ENCODE measurements around the gene PRRG2. TPM values are rescaled to one million over a fixed set of nuclear protein-coding genes. Genes with fewer than 3 reads are reported as not detected.

Gene PRRG2
- total and polyA plus RNA-seq, 5 experiments from 2014 or later, result 0.28 to 2.4 (median 0.34) TPM

- Mint-ChIP-seq H3K9me3 (no peaks in the 10 kb centered on the region), H3K4me3 (peak overlapping the region; percentile 88 to 99 (median 93)), H3K27ac (peak overlapping the region; percentile 88 to 99 (median 97)), H3K4me1 (peaks cover 43 to 87% (median 78%) of the 10 kb centered on the region in 4 donors), H3K27me3 (no peaks in the 10 kb centered on the region), H3K36me3 (peaks cover 33 to 43% (median 34%) of the 10 kb centered on the region in 3 donors)
- DNase-seq (peak in 5 of 10 donors; percentile 33 to 68 (median 54)), ATAC-seq (peak; percentile 6 to 12)
- POLR2A ChIA-PET, result interaction anchor here (0.6 to 21.7 kb wide), 13 partner anchors 6 to 1230 kb away, joined by 3 to 757 read pairs (median 6); partner anchors contain the start of genes FLT3LG, PRR12 and RCN3
Measured at GRCh38 chr19:49558591-49558990, 22.5 kb upstream of the PRRG2 start.

- Mint-ChIP-seq H3K27me3 (no peaks in the 10 kb centered on the region), H3K9me3 (no peaks in the 10 kb centered on the region), H3K27ac (peak overlapping the region; percentile 88 to 99 (median 97)), H3K36me3 (peaks cover 33 to 42% (median 34%) of the 10 kb centered on the region in 3 donors), H3K4me1 (peaks cover 44 to 85% (median 77%) of the 10 kb centered on the region in 4 donors), H3K4me3 (peak overlapping the region; percentile 88 to 99 (median 93))
- DNase-seq (no peak), ATAC-seq (no peak)
- POLR2A ChIA-PET, result interaction anchor here (0.6 to 21.7 kb wide), 14 partner anchors 7 to 1231 kb away, joined by 3 to 757 read pairs (median 5); partner anchors contain the start of genes ALDH16A1, NOSIP, PRR12 and RCN3
Measured at GRCh38 chr19:49559443-49559842, 21.7 kb upstream of the PRRG2 start.

GRCh38 chr19:49559928-49560327 lies 21.2 kb upstream of the PRRG2 start:
- POLR2A ChIA-PET, result interaction anchor here (0.6 to 21.7 kb wide), 11 partner anchors 7 to 159 kb away, joined by 3 to 757 read pairs (median 6); partner anchors contain the start of genes ALDH16A1, NOSIP, PRR12 and RCN3

GRCh38 chr19:49560358-49560900 lies 20.7 kb upstream of the PRRG2 start:
- Mint-ChIP-seq H3K4me1 (peaks cover 45 to 84% (median 77%) of the 10 kb centered on the region in 4 donors), H3K36me3 (peaks cover 25 to 33% (median 29%) of the 10 kb centered on the region in 3 donors), H3K9me3 (no peaks in the 10 kb centered on the region), H3K4me3 (peak overlapping the region; percentile 88 to 99 (median 93)), H3K27me3 (no peaks in the 10 kb centered on the region), H3K27ac (peak overlapping the region; percentile 88 to 99 (median 97))
- peak; percentile 6 to 18 for ATAC-seq
- peak in 7 of 10 donors; percentile 35 to 72 (median 47) for DNase-seq
- POLR2A ChIA-PET, result interaction anchor here (0.6 to 21.7 kb wide), 14 partner anchors 6 to 262 kb away, joined by 3 to 757 read pairs (median 6); partner anchors contain the start of genes ALDH16A1, NOSIP, PRR12 and RCN3

More at GRCh38 chr19:49559928-49560327, 21.2 kb upstream of the PRRG2 start:
- peak overlapping the region; percentile 88 to 99 (median 97) for H3K27ac Mint-ChIP-seq
- H3K36me3 Mint-ChIP-seq, result peaks cover 29 to 38% (median 29%) of the 10 kb centered on the region in 3 donors
- H3K4me3 Mint-ChIP-seq, result peak overlapping the region; percentile 88 to 99 (median 93)
- DNase-seq (peak in 2 of 10 donors; percentile 15 to 26), ATAC-seq (no peak)
- H3K27me3 Mint-ChIP-seq, result no peaks in the 10 kb centered on the region
- peaks cover 44 to 85% (median 77%) of the 10 kb centered on the region in 4 donors for H3K4me1 Mint-ChIP-seq
- no peaks in the 10 kb centered on the region for H3K9me3 Mint-ChIP-seq

- Mint-ChIP-seq H3K27me3 (peaks cover 0 to 2% (median 0%) of the 10 kb centered on the region in 5 donors), H3K9me3 (no peaks in the 10 kb centered on the region), H3K36me3 (peaks cover 3 to 12% (median 3%) of the 10 kb centered on the region in 3 donors), H3K4me3 (peak overlapping the region; percentile 49 to 99 (median 64)), H3K4me1 (peaks cover 38 to 90% (median 85%) of the 10 kb centered on the region in 4 donors), H3K27ac (peak overlapping the region; percentile 84 to 99 (median 95))
- DNase-seq (peak in 1 of 10 donors; percentile 34), ATAC-seq (peak in 1 of 2 donors; percentile 20)
- POLR2A ChIA-PET, result interaction anchor here (0.5 to 21.7 kb wide), 8 partner anchors 10 to 336 kb away, joined by 3 to 757 read pairs (median 4); no protein-coding TSS in a partner anchor
Measured at GRCh38 chr19:49564616-49565045, 16.5 kb upstream of the PRRG2 start.

GRCh38 chr19:49565261-49565660 lies 15.9 kb upstream of the PRRG2 start:
- Mint-ChIP-seq H3K4me3 (peak overlapping the region; percentile 48 to 99 (median 64)), H3K27ac (peak overlapping the region; percentile 84 to 99 (median 95)), H3K4me1 (peaks cover 33 to 90% (median 85%) of the 10 kb centered on the region in 4 donors), H3K9me3 (no peaks in the 10 kb centered on the region), H3K36me3 (peaks cover 0 to 6% (median 3%) of the 10 kb centered on the region in 3 donors), H3K27me3 (peaks cover 0 to 2% (median 0%) of the 10 kb centered on the region in 5 donors)
- ATAC-seq, result no peak
- peak in 4 of 10 donors; percentile 39 to 66 (median 52) for DNase-seq
- POLR2A ChIA-PET, result interaction anchor here (1.1 to 21.7 kb wide), 5 partner anchors 9 to 55 kb away, joined by 3 to 757 read pairs (median 4); no protein-coding TSS in a partner anchor

- POLR2A ChIA-PET, result interaction anchor here (0.6 to 21.7 kb wide), 8 partner anchors 13 to 1203 kb away, joined by 3 to 757 read pairs (median 4); partner anchors contain the start of genes AKT1S1, PRR12, TBC1D17 and TMEM143
- H3K4me3 Mint-ChIP-seq, result peak overlapping the region in 9 of 10 donors; percentile 1 to 99 (median 48)
- H3K36me3 Mint-ChIP-seq, result no peaks in the 10 kb centered on the region
- ATAC-seq (no peak), DNase-seq (no peak)
- H3K27me3 Mint-ChIP-seq, result peaks cover 0 to 2% (median 0%) of the 10 kb centered on the region in 5 donors
- H3K4me1 Mint-ChIP-seq, result peaks cover 31 to 87% (median 84%) of the 10 kb centered on the region in 4 donors
- H3K27ac Mint-ChIP-seq, result peak overlapping the region; percentile 69 to 99 (median 94)
- H3K9me3 Mint-ChIP-seq, result no peaks in the 10 kb centered on the region
Measured at GRCh38 chr19:49566302-49566701, 14.8 kb upstream of the PRRG2 start.

GRCh38 chr19:49567861-49568441 lies 13.2 kb upstream of the PRRG2 start:
- POLR2A ChIA-PET, result interaction anchor here (0.7 to 21.7 kb wide), 12 partner anchors 15 to 124 kb away, joined by 3 to 757 read pairs (median 6); partner anchors contain the start of genes ALDH16A1, FCGRT, FLT3LG and PRMT1
- DNase-seq (peak; percentile 33 to 95 (median 83)), ATAC-seq (peak; percentile 73 to 81)
- Mint-ChIP-seq H3K27ac (peak overlapping the region; percentile 69 to 99 (median 98)), H3K4me3 (peak overlapping the region; percentile 63 to 99 (median 80)), H3K36me3 (no peaks in the 10 kb centered on the region), H3K4me1 (peaks cover 31 to 76% (median 74%) of the 10 kb centered on the region in 4 donors), H3K27me3 (peaks cover 0 to 2% (median 0%) of the 10 kb centered on the region in 5 donors), H3K9me3 (no peaks in the 10 kb centered on the region)

GRCh38 chr19:49570138-49570856 lies 10.8 kb upstream of the PRRG2 start:
- Mint-ChIP-seq H3K27ac (peak overlapping the region; percentile 83 to 99 (median 96)), H3K9me3 (no peaks in the 10 kb centered on the region), H3K4me3 (peak overlapping the region in 9 of 10 donors; percentile 29 to 84 (median 68)), H3K4me1 (peaks cover 19 to 59% (median 56%) of the 10 kb centered on the region in 4 donors), H3K36me3 (peaks cover 0 to 19% (median 0%) of the 10 kb centered on the region in 3 donors), H3K27me3 (peaks cover 0 to 2% (median 0%) of the 10 kb centered on the region in 5 donors)
- ATAC-seq (peak; percentile 13 to 14), DNase-seq (peak in 9 of 10 donors; percentile 62 to 88 (median 79))
- POLR2A ChIA-PET, result interaction anchor here (0.6 to 21.7 kb wide), 15 partner anchors 10 to 109 kb away, joined by 3 to 757 read pairs (median 7); partner anchors contain the start of genes FCGRT, FLT3LG, NOSIP and PRMT1

GRCh38 chr19:49570997-49571676 lies 10.0 kb upstream of the PRRG2 start:
- Mint-ChIP-seq H3K27me3 (peaks cover 0 to 2% (median 0%) of the 10 kb centered on the region in 5 donors), H3K36me3 (peaks cover 0 to 28% (median 0%) of the 10 kb centered on the region in 3 donors), H3K27ac (peak overlapping the region; percentile 67 to 98 (median 81)), H3K4me3 (peak overlapping the region in 5 of 10 donors; percentile 23 to 48 (median 39)), H3K9me3 (no peaks in the 10 kb centered on the region), H3K4me1 (peaks cover 16 to 55% (median 48%) of the 10 kb centered on the region in 4 donors)
- DNase-seq (peak in 5 of 10 donors; percentile 38 to 71 (median 49)), ATAC-seq (no peak)
- POLR2A ChIA-PET, result interaction anchor here (0.7 to 21.7 kb wide), 12 partner anchors 9 to 108 kb away, joined by 3 to 757 read pairs (median 8); partner anchors contain the start of genes FCGRT, FLT3LG, NOSIP and PRMT1
